HEK293 (cell line): Measurements from ENCODE around the gene CRYBB3.
A peak's percentile ranks its signal among the peaks of the same experiment; 100 is the strongest.

Source experiments
- CTCF ChIA-PET: fragments of 350-600 bp; formaldehyde crosslinking; extraction: SDS; loops from one replicate; lab custom pipeline; 2021; ENCODE audit warnings: antibody characterized with exemption; lab: Yijun Ruan, JAX
- POLR2A ChIA-PET: fragments of 300-600 bp; formaldehyde crosslinking; extraction: SDS; loops from one replicate; lab custom pipeline; 2020; ENCODE audit warnings: antibody characterized with exemption, inconsistent platforms; lab: Yijun Ruan, JAX
- H3K27ac ChIP-seq: fragments of 200-500 bp; sonication (Bioruptor generic); 2 replicates; pipeline ENCODE4 v1.5.1; 2014; ENCODE audit warnings: low read depth, low read length, control low read depth, inconsistent platforms; ENCODE audit errors: extremely low read depth
- H3K36me3 ChIP-seq, 2 experiments: fragments of 200-500 bp in 1 of 2; sonication (Bioruptor generic) in 1 of 2; 1 replicate in 1 of 2; 2 replicates in 1 of 2; pipeline ENCODE4 v1.5.1; 2014 to 2017; ENCODE audit warnings: inconsistent platforms in 2 of 2, low read length in 2 of 2; ENCODE audit not compliant: control insufficient read depth in 2 of 2, insufficient read depth in 1 of 2
- H3K4me1 ChIP-seq: fragments of 200-500 bp; sonication (Bioruptor generic); 2 replicates; pipeline ENCODE4 v1.5.1; 2014; ENCODE audit warnings: mild to moderate bottlenecking, low read length, inconsistent platforms; ENCODE audit not compliant: control insufficient read depth, insufficient read depth
- H3K4me3 ChIP-seq: 2 replicates; pipeline ENCODE4 v1.5.1; 2011; ENCODE audit warnings: low read depth, mild to moderate bottlenecking, control low read depth, low read length, moderate library complexity
- H3K9me3 ChIP-seq: fragments of 200-500 bp; sonication (Bioruptor generic); 2 replicates; pipeline ENCODE4 v1.5.1; 2014; ENCODE audit warnings: low read depth, low read length, inconsistent platforms; ENCODE audit not compliant: control insufficient read depth, insufficient read depth
- GLIS1 ChIP-seq: fragments of 450-650 bp; formaldehyde crosslinking; IDR thresholded peaks from 2 replicates; pipeline ENCODE4 v1.5.1; 2016; ENCODE audit warnings: missing biosample characterization, missing genetic modification characterization
- ZEB2 ChIP-seq: fragments of 450-650 bp; formaldehyde crosslinking; IDR thresholded peaks from 2 replicates; pipeline ENCODE4 v1.5.1; 2016; ENCODE audit warnings: missing biosample characterization, missing genetic modification characterization
- ZIC2 ChIP-seq: fragments of 450-650 bp; formaldehyde crosslinking; IDR thresholded peaks from 2 replicates; pipeline ENCODE4 v1.5.1; 2016; ENCODE audit warnings: missing biosample characterization, missing genetic modification characterization
- ZNF366 ChIP-seq: fragments of 450-650 bp; formaldehyde crosslinking; conservative IDR thresholded peaks from 2 replicates; pipeline ENCODE4 v1.5.1; 2016; ENCODE audit warnings: missing biosample characterization, missing genetic modification characterization
- ZNF391 ChIP-seq: fragments of 450-650 bp; formaldehyde crosslinking; IDR thresholded peaks from 2 replicates; pipeline ENCODE4 v1.5.1; 2016; ENCODE audit warnings: low read depth, missing biosample characterization, missing genetic modification characterization, borderline replicate concordance
- ZNF571 ChIP-seq: fragments of 450-650 bp; formaldehyde crosslinking; IDR thresholded peaks from 2 replicates; pipeline ENCODE4 v1.5.0; 2017; ENCODE audit warnings: missing biosample characterization, missing genetic modification characterization
- ZNF664 ChIP-seq: fragments of 450-650 bp; formaldehyde crosslinking; IDR thresholded peaks from 2 replicates; pipeline ENCODE4 v1.5.1; 2016; ENCODE audit warnings: missing biosample characterization, missing genetic modification characterization
- ZNF785 ChIP-seq: fragments of 450-650 bp; formaldehyde crosslinking; IDR thresholded peaks from 2 replicates; pipeline ENCODE4 v1.5.1; 2016; ENCODE audit warnings: missing biosample characterization, missing genetic modification characterization
- TF ChIP-seq, protein P1 (sequence below): fragments of 450-650 bp; formaldehyde crosslinking; IDR thresholded peaks from 2 replicates; pipeline ENCODE4 v1.5.1; 2016; ENCODE audit warnings: missing biosample characterization, missing genetic modification characterization, low read depth
- TF ChIP-seq, protein P2 (sequence below): IDR thresholded peaks from 2 replicates; pipeline ENCODE4 v1.6.1; 2011; ENCODE audit warnings: mild to moderate bottlenecking, low read depth, low read length, borderline replicate concordance
- TF ChIP-seq, protein P3 (sequence below): fragments of 450-650 bp; formaldehyde crosslinking; IDR thresholded peaks from 2 replicates; pipeline ENCODE4 v1.5.1; 2016; ENCODE audit warnings: missing biosample characterization, missing genetic modification characterization
- TF ChIP-seq, protein P4 (sequence below): fragments of 450-650 bp; IDR thresholded peaks from 2 replicates; pipeline ENCODE4 v1.5.1; 2018; ENCODE audit warnings: missing biosample characterization, missing genetic modification characterization
- TF ChIP-seq, protein P5 (sequence below): fragments of 450-650 bp; formaldehyde crosslinking; conservative IDR thresholded peaks from 2 replicates; pipeline ENCODE4 v1.5.1; 2016; ENCODE audit warnings: low read depth, missing biosample characterization, missing genetic modification characterization
- TF ChIP-seq, protein P6 (sequence below): fragments of 450-650 bp; formaldehyde crosslinking; IDR thresholded peaks from 2 replicates; pipeline ENCODE4 v1.5.1; 2016; ENCODE audit warnings: missing biosample characterization, missing genetic modification characterization

CRYBB3 gene

DNA sequence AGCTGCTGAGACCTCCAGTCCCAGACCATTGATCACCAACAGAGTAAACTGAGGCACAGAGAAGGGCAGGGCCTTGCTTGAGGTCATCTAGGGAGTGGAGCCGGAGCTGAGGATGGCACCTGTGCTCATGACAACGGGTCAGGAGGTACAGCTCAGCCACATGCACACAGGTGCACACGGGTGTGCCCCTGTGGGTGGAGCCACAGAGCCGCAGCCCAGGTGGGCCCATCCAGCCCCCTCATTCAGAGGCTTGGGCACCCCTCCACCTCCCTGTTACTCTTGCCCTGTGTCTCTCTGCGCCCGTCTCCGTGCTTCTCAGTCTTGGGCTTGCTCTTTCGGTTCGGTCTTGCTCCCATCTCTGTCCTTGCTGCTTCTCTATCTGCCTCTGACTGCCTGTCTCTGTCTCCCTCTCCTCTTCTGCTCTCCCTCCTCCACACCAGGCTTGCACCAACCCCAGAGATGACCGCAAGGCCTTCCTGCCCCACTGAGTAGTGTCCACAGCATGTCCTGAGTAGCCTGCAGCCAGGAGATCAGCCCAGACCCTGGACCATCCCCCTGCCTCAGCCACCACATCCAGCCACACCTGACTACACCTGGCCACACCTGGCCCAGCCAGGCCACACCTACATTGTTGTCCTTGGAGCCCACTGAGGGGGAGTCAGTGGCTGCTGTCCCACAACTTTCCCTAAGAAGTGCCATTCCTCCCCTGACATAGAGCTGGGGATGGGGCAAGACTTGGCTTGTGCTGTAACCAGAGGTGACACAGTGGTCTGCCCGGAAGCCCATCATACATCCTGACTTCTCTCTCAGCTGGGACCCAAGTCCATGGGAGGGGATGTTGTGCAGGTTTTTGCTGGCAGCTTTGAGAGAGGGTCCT is 39.3 kb upstream of the CRYBB3 start:
- Histone ChIP-seq H3K36me3 (no peaks in the 10 kb centered on the region), H3K9me3 (no peaks in the 10 kb centered on the region), H3K4me1 (0 out of 2 replicates have a peak, but pooled peaks cover 4% of the 10 kb centered on the region), H3K27ac (no peak overlapping the region), H3K4me3 (no peak overlapping the region)
- ChIA-PET POLR2A (no interaction called here), CTCF (interaction anchor here (0.7 kb wide), 1 partner anchor 12 kb away, joined by 6 read pairs; no protein-coding TSS in a partner anchor)
- TF ChIP-seq ZEB2 (tag by site-specific recombination), result peak; percentile 59
- TF ChIP-seq, protein P1, sequence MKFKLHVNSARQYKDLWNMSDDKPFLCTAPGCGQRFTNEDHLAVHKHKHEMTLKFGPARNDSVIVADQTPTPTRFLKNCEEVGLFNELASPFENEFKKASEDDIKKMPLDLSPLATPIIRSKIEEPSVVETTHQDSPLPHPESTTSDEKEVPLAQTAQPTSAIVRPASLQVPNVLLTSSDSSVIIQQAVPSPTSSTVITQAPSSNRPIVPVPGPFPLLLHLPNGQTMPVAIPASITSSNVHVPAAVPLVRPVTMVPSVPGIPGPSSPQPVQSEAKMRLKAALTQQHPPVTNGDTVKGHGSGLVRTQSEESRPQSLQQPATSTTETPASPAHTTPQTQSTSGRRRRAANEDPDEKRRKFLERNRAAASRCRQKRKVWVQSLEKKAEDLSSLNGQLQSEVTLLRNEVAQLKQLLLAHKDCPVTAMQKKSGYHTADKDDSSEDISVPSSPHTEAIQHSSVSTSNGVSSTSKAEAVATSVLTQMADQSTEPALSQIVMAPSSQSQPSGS (tag by site-specific recombination), result no peak

DNA sequence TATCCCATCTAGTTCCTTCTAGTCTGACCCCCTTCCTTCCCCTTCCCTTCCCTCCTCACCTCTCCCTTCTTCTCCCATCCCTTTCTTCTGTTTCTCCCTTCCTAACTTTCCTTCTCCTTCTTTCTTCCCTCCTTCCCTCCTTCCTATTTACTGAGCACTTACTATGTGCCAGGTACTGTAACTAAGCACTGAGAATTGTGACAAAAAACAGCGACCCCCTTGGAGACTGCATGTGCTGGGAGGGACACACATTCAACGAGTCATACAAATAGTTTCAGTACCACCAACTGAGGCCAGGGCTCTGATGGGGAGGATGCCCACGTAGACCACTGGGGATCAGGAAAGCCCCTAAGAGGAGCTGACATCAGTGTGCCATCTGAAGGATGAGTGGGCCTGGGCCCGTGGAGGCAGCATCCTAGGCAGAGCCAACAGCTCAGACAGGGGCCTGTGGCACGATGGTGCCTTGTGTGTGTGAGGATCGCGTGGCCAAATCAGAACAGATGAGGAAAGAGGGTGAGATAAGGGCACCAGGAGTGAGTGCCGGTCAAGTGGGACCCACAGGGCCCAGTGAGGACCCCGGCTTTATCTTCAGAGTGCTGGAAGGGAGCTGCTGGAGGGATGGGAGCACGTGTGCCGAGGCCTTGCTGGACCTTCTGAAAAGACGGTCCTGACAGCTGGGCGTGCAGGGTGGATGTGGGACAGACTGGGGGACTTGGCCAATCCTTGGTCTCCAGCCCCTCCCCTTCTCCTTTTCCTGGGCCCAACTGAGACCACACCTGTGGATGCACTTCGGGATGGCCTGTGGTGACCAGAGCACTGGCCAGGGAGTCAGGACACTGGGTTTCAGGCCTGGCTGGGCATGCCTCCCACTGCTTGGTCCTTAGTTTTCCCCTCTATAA is 38.4 kb upstream of the CRYBB3 start:
- ChIA-PET CTCF (interaction anchor here (0.6 to 0.7 kb wide), 2 partner anchors 11 to 19 kb away, joined by 3 to 6 read pairs; no protein-coding TSS in a partner anchor), POLR2A (interaction anchor here (0.6 kb wide), 1 partner anchor 16 kb away, joined by 3 read pairs; no protein-coding TSS in a partner anchor)
- Histone ChIP-seq H3K4me1 (0 out of 2 replicates have a peak, but pooled peaks cover 4% of the 10 kb centered on the region), H3K27ac (no peak overlapping the region), H3K4me3 (no peak overlapping the region), H3K36me3 (no peaks in the 10 kb centered on the region), H3K9me3 (no peaks in the 10 kb centered on the region)
- TF ChIP-seq, protein P2, sequence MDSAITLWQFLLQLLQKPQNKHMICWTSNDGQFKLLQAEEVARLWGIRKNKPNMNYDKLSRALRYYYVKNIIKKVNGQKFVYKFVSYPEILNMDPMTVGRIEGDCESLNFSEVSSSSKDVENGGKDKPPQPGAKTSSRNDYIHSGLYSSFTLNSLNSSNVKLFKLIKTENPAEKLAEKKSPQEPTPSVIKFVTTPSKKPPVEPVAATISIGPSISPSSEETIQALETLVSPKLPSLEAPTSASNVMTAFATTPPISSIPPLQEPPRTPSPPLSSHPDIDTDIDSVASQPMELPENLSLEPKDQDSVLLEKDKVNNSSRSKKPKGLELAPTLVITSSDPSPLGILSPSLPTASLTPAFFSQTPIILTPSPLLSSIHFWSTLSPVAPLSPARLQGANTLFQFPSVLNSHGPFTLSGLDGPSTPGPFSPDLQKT, result no peak
- TF ChIP-seq ZNF571 (no peak), ZNF664 (tag by site-specific recombination) (peak; percentile 92), ZNF366 (tag by site-specific recombination) (peak; percentile 29; the same call in 1 of the 2 replicates), ZIC2 (tag by site-specific recombination) (peak; percentile 50), ZNF785 (tag by site-specific recombination) (no peak), GLIS1 (tag by site-specific recombination) (peak; percentile 75), ZNF391 (tag by site-specific recombination) (no peak)
- TF ChIP-seq, protein P3, sequence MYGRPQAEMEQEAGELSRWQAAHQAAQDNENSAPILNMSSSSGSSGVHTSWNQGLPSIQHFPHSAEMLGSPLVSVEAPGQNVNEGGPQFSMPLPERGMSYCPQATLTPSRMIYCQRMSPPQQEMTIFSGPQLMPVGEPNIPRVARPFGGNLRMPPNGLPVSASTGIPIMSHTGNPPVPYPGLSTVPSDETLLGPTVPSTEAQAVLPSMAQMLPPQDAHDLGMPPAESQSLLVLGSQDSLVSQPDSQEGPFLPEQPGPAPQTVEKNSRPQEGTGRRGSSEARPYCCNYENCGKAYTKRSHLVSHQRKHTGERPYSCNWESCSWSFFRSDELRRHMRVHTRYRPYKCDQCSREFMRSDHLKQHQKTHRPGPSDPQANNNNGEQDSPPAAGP (tag by site-specific recombination), result no peak
- TF ChIP-seq, protein P4, sequence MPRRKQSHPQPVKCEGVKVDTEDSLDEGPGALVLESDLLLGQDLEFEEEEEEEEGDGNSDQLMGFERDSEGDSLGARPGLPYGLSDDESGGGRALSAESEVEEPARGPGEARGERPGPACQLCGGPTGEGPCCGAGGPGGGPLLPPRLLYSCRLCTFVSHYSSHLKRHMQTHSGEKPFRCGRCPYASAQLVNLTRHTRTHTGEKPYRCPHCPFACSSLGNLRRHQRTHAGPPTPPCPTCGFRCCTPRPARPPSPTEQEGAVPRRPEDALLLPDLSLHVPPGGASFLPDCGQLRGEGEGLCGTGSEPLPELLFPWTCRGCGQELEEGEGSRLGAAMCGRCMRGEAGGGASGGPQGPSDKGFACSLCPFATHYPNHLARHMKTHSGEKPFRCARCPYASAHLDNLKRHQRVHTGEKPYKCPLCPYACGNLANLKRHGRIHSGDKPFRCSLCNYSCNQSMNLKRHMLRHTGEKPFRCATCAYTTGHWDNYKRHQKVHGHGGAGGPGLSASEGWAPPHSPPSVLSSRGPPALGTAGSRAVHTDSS, result no peak
- TF ChIP-seq, protein P5, sequence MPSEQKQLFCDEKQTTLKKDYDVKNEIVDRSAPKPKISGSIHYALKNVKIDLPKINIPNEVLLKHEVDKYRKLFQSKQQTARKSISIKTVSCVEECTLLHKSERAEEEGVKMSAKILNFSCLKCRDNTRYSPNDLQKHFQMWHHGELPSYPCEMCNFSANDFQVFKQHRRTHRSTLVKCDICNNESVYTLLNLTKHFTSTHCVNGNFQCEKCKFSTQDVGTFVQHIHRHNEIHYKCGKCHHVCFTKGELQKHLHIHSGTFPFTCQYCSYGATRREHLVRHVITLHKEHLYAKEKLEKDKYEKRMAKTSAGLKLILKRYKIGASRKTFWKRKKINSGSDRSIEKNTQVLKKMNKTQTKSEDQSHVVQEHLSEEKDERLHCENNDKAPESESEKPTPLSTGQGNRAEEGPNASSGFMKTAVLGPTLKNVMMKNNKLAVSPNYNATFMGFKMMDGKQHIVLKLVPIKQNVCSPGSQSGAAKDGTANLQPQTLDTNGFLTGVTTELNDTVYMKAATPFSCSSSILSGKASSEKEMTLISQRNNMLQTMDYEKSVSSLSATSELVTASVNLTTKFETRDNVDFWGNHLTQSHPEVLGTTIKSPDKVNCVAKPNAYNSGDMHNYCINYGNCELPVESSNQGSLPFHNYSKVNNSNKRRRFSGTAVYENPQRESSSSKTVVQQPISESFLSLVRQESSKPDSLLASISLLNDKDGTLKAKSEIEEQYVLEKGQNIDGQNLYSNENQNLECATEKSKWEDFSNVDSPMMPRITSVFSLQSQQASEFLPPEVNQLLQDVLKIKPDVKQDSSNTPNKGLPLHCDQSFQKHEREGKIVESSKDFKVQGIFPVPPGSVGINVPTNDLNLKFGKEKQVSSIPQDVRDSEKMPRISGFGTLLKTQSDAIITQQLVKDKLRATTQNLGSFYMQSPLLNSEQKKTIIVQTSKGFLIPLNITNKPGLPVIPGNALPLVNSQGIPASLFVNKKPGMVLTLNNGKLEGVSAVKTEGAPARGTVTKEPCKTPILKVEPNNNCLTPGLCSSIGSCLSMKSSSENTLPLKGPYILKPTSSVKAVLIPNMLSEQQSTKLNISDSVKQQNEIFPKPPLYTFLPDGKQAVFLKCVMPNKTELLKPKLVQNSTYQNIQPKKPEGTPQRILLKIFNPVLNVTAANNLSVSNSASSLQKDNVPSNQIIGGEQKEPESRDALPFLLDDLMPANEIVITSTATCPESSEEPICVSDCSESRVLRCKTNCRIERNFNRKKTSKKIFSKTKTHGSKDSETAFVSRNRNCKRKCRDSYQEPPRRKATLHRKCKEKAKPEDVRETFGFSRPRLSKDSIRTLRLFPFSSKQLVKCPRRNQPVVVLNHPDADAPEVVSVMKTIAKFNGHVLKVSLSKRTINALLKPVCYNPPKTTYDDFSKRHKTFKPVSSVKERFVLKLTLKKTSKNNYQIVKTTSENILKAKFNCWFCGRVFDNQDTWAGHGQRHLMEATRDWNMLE (tag by site-specific recombination), result no peak
- TF ChIP-seq, protein P6, sequence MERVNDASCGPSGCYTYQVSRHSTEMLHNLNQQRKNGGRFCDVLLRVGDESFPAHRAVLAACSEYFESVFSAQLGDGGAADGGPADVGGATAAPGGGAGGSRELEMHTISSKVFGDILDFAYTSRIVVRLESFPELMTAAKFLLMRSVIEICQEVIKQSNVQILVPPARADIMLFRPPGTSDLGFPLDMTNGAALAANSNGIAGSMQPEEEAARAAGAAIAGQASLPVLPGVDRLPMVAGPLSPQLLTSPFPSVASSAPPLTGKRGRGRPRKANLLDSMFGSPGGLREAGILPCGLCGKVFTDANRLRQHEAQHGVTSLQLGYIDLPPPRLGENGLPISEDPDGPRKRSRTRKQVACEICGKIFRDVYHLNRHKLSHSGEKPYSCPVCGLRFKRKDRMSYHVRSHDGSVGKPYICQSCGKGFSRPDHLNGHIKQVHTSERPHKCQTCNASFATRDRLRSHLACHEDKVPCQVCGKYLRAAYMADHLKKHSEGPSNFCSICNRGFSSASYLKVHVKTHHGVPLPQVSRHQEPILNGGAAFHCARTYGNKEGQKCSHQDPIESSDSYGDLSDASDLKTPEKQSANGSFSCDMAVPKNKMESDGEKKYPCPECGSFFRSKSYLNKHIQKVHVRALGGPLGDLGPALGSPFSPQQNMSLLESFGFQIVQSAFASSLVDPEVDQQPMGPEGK (tag by site-specific recombination), result no peak
